GM23338 (cell line): Measurements from ENCODE around the gene UNC5B.

Experiments
- CREB1 ChIP-seq: fragments of 250-450 bp; sonication (Bioruptor Pico); IDR thresholded peaks from 2 replicates; pipeline ENCODE4 v1.5.0; 2020; ENCODE audit warnings: low read depth, mild to moderate bottlenecking, moderate library complexity
- CTCF ChIP-seq, 2 experiments: fragments of 200-600 bp in 1 of 2; sonication (generic) in 1 of 2; conservative IDR thresholded peaks; 2 replicates each; pipeline versions ENCODE4 v1.5.1 to v1.6.1; 2016 to 2017; ENCODE audit warnings: antibody characterized with exemption in 2 of 2, low read depth in 2 of 2, mild to moderate bottlenecking in 2 of 2, moderate library complexity in 1 of 2
- ETS1 ChIP-seq: IDR thresholded peaks from 2 replicates; pipeline ENCODE4 v1.6.1; 2016; ENCODE audit warnings: antibody characterized with exemption
- EZH2 ChIP-seq: fragments of 200-600 bp; sonication (generic); IDR thresholded peaks from one replicate; pipeline ENCODE4 v1.8.0; 2017; ENCODE audit warnings: antibody characterized with exemption, mild to moderate bottlenecking, low read depth; ENCODE audit not compliant: unreplicated experiment
- EZH2phosphoT487 ChIP-seq: fragments of 200-600 bp; sonication (generic); IDR thresholded peaks from one replicate; pipeline ENCODE4 v1.8.1; 2018; ENCODE audit warnings: antibody characterized with exemption; ENCODE audit not compliant: unreplicated experiment
- JUNB ChIP-seq: IDR thresholded peaks from one replicate; pipeline ENCODE4 v1.6.1; 2016; ENCODE audit warnings: antibody characterized with exemption; ENCODE audit not compliant: unreplicated experiment
- NANOG ChIP-seq: IDR thresholded peaks from 2 replicates; pipeline ENCODE4 v1.6.1; 2016; ENCODE audit warnings: antibody characterized with exemption, borderline replicate concordance
- POLR2AphosphoS5 ChIP-seq: IDR thresholded peaks from 2 replicates; pipeline ENCODE4 v1.6.1; 2016; ENCODE audit warnings: antibody characterized with exemption, low read depth
- REST ChIP-seq: IDR thresholded peaks from one replicate; pipeline ENCODE4 v1.6.1; 2018; ENCODE audit warnings: antibody characterized with exemption; ENCODE audit not compliant: unreplicated experiment
- STAT1 ChIP-seq: IDR thresholded peaks from one replicate; pipeline ENCODE4 v1.6.1; 2016; ENCODE audit warnings: antibody characterized with exemption; ENCODE audit not compliant: unreplicated experiment
- ZNF114 ChIP-seq: fragments of 250-450 bp; sonication (Bioruptor Pico); IDR thresholded peaks from 2 replicates; pipeline ENCODE4 v1.5.0; 2020; ENCODE audit warnings: mild to moderate bottlenecking, moderate library complexity
- ZNF331 ChIP-seq: fragments of 250-450 bp; sonication (Bioruptor Pico); IDR thresholded peaks from 2 replicates; pipeline ENCODE4 v1.5.0; 2020; ENCODE audit warnings: low read depth, mild to moderate bottlenecking, moderate library complexity
- ZNF462 ChIP-seq: fragments of 250-450 bp; sonication (Bioruptor Pico); IDR thresholded peaks from 2 replicates; pipeline ENCODE4 v1.5.0; 2020; ENCODE audit warnings: mild to moderate bottlenecking, moderate library complexity

- no peak for TF ChIP-seq CTCF (conservative IDR thresholded peaks at IDR 0.05; ENCODE audit: low read depth in 2 of 2)
- no peak for TF ChIP-seq REST
- TF ChIP-seq EZH2phosphoT487: no peak
- TF ChIP-seq POLR2AphosphoS5: no peak
- no peak for TF ChIP-seq EZH2
- TF ChIP-seq CREB1 (CRISPR knock-in tag): no peak
- TF ChIP-seq NANOG: no peak
- no peak for TF ChIP-seq ZNF331 (CRISPR knock-in tag)
- TF ChIP-seq STAT1: no peak
- no peak for TF ChIP-seq JUNB
- TF ChIP-seq ZNF114: no peak
- no peak for TF ChIP-seq ETS1
- TF ChIP-seq ZNF462 (CRISPR knock-in tag): no peak
Observed at GRCh38 chr10:71312220-71312619, 99.8 kb downstream of the UNC5B start.
